ENCODE results near the gene NCBP3.

Gene NCBP3

GRCh38 chr17:3845621-3846436, at the start of gene NCBP3:
Gene NCBP3 (minus strand): TSS chr17:3846246. CDS start chr17:3846223, 23 bp downstream.
- peak; percentile 26 for DNase-seq

- no peak for DNase-seq
Measured at GRCh38 chr17:3895354-3895753, 49.3 kb upstream of the NCBP3 start.

- no peak for DNase-seq
Measured at GRCh38 chr17:3894911-3895343, 48.9 kb upstream of the NCBP3 start.

- no peak for DNase-seq
Measured at GRCh38 chr17:3894188-3894587, 48.1 kb upstream of the NCBP3 start.

GRCh38 chr17:3893720-3894116, 47.7 kb upstream of the NCBP3 start:
- DNase-seq, result no peak

GRCh38 chr17:3893003-3893719, 47.1 kb upstream of the NCBP3 start, which contains the start of gene CAMKK1:
Gene CAMKK1 (minus strand): TSS chr17:3893053. CDS start chr17:3885687, 7,366 bp downstream.
- DNase-seq, result no peak

GRCh38 chr17:3892095-3892998, 46.3 kb upstream of the NCBP3 start:
- no peak for DNase-seq

GRCh38 chr17:3891626-3892094, 45.6 kb upstream of the NCBP3 start:
- no peak for DNase-seq

GRCh38 chr17:3890878-3891219, 44.8 kb upstream of the NCBP3 start:
- DNase-seq, result no peak

- DNase-seq, result no peak
Measured at GRCh38 chr17:3890082-3890877, 44.2 kb upstream of the NCBP3 start.

- DNase-seq, result no peak
Measured at GRCh38 chr17:3889325-3890012, 43.4 kb upstream of the NCBP3 start.

- no peak for DNase-seq
Measured at GRCh38 chr17:3888343-3889171, 42.5 kb upstream of the NCBP3 start.

- no peak for DNase-seq
Measured at GRCh38 chr17:3887804-3888203, 41.8 kb upstream of the NCBP3 start.

GRCh38 chr17:3887394-3887793, 41.3 kb upstream of the NCBP3 start:
- no peak for DNase-seq

- DNase-seq, result no peak
Measured at GRCh38 chr17:3886776-3887175, 40.7 kb upstream of the NCBP3 start.

GRCh38 chr17:3885970-3886369, 39.9 kb upstream of the NCBP3 start:
- DNase-seq, result no peak

- no peak for DNase-seq
Measured at GRCh38 chr17:3885271-3885670, 39.2 kb upstream of the NCBP3 start.

- no peak for DNase-seq
Measured at GRCh38 chr17:3884188-3884587, 38.1 kb upstream of the NCBP3 start.

- DNase-seq, result no peak
Measured at GRCh38 chr17:3882276-3882675, 36.2 kb upstream of the NCBP3 start.

- no peak for DNase-seq
Measured at GRCh38 chr17:3880983-3881382, 34.9 kb upstream of the NCBP3 start.

Measured in NCI-H2081 treated with DMSO at 0.1 percent for 48 hours (cell line).